Aorta (tissue), 5 donors: ENCODE measurements around the gene KRT83. TPM values are rescaled to one million over a fixed set of nuclear protein-coding genes. Genes with fewer than 3 reads are reported as not detected.
"Not testable (repeated sequence)": the region's sequence is repeated elsewhere in the genome, so short reads cannot be mapped to it uniquely, and the experiment has no call there.

Experiments
- ATAC-seq: fragments of 200-7000 bp; cut with Tn5 transposase; one replicate; pipeline ENCODE4 v1.9.1; 2022; ENCODE audit warnings: moderate library complexity; ENCODE audit not compliant: low FRiP score
- DNase-seq, 2 donors: peaks; one replicate each; pipeline ENCODE4 v3.0.0-alpha.2; 2020
- H3K27ac ChIP-seq, 2 donors: one replicate each; pipeline ENCODE4 v1.5.1; 2013; ENCODE audit warnings: low read length in 2 of 2, mild to moderate bottlenecking in 2 of 2, moderate library complexity in 2 of 2, control low read depth in 1 of 2, inconsistent platforms in 1 of 2, low read depth in 1 of 2
- H3K27me3 ChIP-seq, 2 donors: one replicate each; pipeline ENCODE4 v1.6.1; 2013; ENCODE audit warnings: control low read depth in 1 of 2, low read length in 1 of 2, mild to moderate bottlenecking in 1 of 2, moderate library complexity in 1 of 2; ENCODE audit not compliant: insufficient read depth in 2 of 2, control insufficient read depth in 1 of 2
- H3K36me3 ChIP-seq, 2 donors: one replicate each; pipeline ENCODE4 v1.6.1; 2013; ENCODE audit warnings: control low read depth in 1 of 2, low read length in 1 of 2, mild to moderate bottlenecking in 1 of 2; ENCODE audit not compliant: insufficient read depth in 2 of 2, control insufficient read depth in 1 of 2
- H3K4me1 ChIP-seq, 2 donors: one replicate each; pipeline ENCODE4 v1.6.1; 2013; ENCODE audit warnings: low read length in 2 of 2, control low read depth in 1 of 2, mild to moderate bottlenecking in 1 of 2, moderate library complexity in 1 of 2; ENCODE audit not compliant: insufficient read depth in 2 of 2, control insufficient read depth in 1 of 2
- H3K4me3 ChIP-seq, 2 donors: one replicate each; pipeline ENCODE4 v1.5.1; 2013; ENCODE audit warnings: low read length in 2 of 2, control low read depth in 1 of 2, mild to moderate bottlenecking in 1 of 2
- H3K9me3 ChIP-seq: one replicate; pipeline ENCODE4 v1.6.1; 2013; ENCODE audit warnings: mild to moderate bottlenecking, low read length; ENCODE audit not compliant: control insufficient read depth
- WGBS, 2 donors: extraction: QIAGEN DNeasy Blood & Tissue Kit; methylation state at CpG; one replicate each; pipeline ENCODE4 v1.1.7; 2013; 5-methylcytosine and 5-hydroxymethylcytosine counted together
- intact Hi-C, 2 donors: fragments of 100-400 bp; cut with DNase I; formaldehyde crosslinking; loops; one replicate each; pipeline versions ENCODE4 v1.14.2 to v1.15.0; 2022
- polyA plus RNA-seq, 2 donors: library from polyadenylated mRNA; stranded (reverse); fragments of 200-250 nt; gene quantifications; one replicate each; pipeline ENCODE4 v1.2.3, GENCODE V29; 2013
- total RNA-seq, 2 donors: library from RNA; stranded (reverse); fragmentation: NEBNext Ultra II Directional; extraction: Animal tissue kit (Norgen Biotek cat#: 25700); gene quantifications; one replicate each; pipeline ENCODE4 v1.2.1, GENCODE V29; 2021
- donor health status: healthy with polysubstance abuse.
- donor health status: Bipolar disorder and iron deficiency.
- donor health status: DM: no; HTN: no; CAD: no.
- donor health status: DM: no; HTN: no; CAD: no.
- donor health status: DM: yes; HTN: yes; CAD: no.

Gene KRT83
- total and polyA plus RNA-seq, 4 donors = not detected

DNA sequence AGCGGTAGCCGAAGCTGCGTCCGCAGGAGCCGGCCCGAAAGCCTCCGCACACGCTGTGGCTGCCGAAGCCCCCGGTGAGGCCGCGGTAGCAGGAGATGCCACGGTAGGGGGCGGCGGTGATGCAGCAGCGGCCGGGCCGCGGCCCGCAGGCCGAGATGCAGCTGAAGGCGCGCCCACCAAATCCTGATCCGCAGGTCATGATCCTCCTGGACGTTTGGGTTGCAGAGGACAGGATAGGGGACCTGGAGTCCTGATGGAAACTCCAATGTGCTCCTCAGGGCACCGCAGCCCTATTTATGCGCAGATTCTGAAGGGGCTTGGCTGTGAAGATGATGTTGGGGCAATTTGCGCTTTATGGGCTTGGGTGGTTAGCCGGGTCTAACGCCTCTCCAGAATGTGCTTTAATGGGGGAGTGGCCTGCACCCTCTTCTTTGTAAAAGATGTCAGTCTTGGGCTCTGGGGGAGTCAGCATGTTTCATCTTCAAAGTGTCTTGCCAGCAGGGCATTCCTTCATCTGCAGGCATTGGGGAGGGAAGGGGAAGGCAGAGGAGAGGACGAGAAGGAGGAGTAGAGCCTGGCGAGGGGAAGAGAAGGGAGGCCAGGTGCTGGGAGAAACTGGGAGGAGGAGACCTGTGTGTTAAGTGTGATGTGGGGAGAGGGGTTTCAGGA, 29.8 kb downstream of the KRT83 start, which contains the start of gene KRT81:
Gene KRT81 (minus strand): TSS at position 268 of the 669 bp plus-strand sequence. CDS start 69 bp downstream, at position 199.
- no peak for ATAC-seq
- no peaks in the 10 kb centered on the region for H3K9me3 ChIP-seq
- H3K36me3 ChIP-seq = no peaks in the 10 kb centered on the region
- no peak for DNase-seq
- no peaks in the 10 kb centered on the region for H3K27me3 ChIP-seq
- intact Hi-C loops = no loop called here
- WGBS, 2 donors = 39 to 48% methylated on average over 19 to 25 of the region's 32 CpGs
- H3K4me3 ChIP-seq = no peak within 1 kb of the TSS
- no peak within 1 kb of the TSS for H3K27ac ChIP-seq
- H3K4me1 ChIP-seq = no peaks in the 10 kb centered on the region

GRCh38 chr12:52290483-52291134, 30.6 kb downstream of the KRT83 start:
- H3K27me3 ChIP-seq, H3K36me3 ChIP-seq, H3K4me3 ChIP-seq, DNase-seq, H3K27ac ChIP-seq, H3K9me3 ChIP-seq, intact Hi-C loops, ATAC-seq, H3K4me1 ChIP-seq: not testable (repeated sequence)
- whole genome bisulfite sequencing, 2 donors = no CpG with 5 or more reads among the region's 5 CpGs

DNA sequence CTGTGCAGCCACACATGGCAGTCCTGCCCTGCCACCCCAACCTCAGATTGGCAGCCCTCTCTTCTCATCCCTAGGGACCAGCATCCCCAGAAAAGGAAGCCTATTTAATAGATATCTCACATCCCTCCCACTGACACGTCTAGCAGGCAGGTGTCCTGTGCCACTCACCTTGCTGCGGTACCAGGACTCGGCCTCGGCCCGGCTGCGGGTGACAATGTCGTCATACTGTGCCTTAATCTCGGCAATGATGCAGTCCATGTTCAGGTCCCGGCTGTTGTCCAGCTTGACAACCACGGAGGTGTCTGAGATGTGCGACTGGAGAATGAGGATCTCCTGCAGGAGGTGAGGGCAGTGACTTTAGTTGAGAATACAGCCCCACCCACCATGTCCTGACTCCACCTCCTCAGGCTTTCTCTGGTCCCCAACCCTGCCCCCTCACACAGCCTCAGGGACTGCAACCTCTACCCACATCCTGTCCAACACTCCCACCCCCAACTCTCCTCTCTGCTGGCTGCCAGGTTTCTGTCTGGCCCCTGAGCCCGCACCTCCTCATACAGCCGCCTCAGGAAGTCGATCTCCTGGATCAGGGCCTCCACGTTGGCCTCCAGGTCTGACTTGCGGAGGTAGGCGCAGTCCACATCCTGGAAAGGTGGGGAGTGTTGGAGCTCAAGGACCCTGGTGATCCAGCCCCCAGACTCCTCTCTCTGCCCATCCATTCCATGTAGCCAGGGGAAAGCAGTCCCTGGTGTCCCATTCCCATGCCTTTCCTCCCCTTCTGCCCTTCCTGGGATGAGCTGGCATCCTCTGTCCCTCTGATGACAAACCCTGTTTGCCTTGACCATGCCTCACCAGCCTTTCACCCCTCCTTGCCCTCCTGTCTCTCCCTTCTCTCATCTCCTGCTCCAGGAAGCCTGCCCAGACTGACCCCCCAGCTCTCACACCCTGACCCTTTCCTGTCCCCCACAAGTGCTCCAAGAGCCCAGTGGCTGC, 33.1 kb downstream of the KRT83 start:
- intact Hi-C loops, H3K4me1 ChIP-seq, H3K4me3 ChIP-seq, H3K36me3 ChIP-seq, H3K27ac ChIP-seq, DNase-seq, H3K9me3 ChIP-seq, H3K27me3 ChIP-seq, ATAC-seq: not testable (repeated sequence)
- 90 to 93% methylated on average over 16 to 17 of the region's 17 CpGs for WGBS, 2 donors

GRCh38 chr12:52286857-52287785, 34.1 kb downstream of the KRT83 start:
- H3K27me3 ChIP-seq, DNase-seq, H3K27ac ChIP-seq, intact Hi-C loops, H3K4me1 ChIP-seq, H3K36me3 ChIP-seq, H3K4me3 ChIP-seq, H3K9me3 ChIP-seq, ATAC-seq: not testable (repeated sequence)
- 90 to 95% methylated on average over 16 to 21 of the region's 21 CpGs for WGBS, 2 donors

GRCh38 chr12:52285851-52286530, 35.2 kb downstream of the KRT83 start:
- H3K4me1 ChIP-seq = peaks cover 0 to 5% of the 10 kb centered on the region in 2 donors
- DNase-seq = peak in 1 of 2 donors; percentile 26

DNA sequence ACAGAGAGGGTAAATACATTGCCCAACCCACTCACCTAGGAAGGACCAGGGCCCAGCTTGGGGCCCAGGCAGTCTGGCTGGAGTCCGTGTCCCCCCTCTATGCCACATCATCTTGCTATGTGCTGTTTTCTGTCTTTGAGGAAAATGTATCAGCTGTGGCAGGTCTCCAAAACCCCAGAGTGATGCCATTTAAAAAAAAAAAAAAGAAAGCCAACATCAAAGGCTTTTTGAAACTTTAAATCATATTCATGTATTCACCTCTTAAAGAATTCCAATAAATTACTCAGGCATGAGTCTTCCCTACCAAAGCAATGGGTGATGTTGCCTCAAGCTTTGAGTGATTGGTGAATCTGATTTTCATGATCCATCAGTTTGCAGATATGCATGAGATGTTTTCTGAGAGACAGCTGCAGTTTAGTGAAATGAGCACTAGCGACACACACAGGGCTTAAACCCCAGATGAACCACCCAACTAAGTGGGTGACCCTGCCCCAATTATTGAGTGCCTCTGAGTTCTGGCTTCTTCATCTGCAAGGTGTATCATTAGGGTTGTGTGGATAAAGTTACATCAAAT, 35.9 kb downstream of the KRT83 start:
- DNase-seq (no peak), ATAC-seq (no peak)
- H3K9me3 ChIP-seq = no peaks in the 10 kb centered on the region
- intact Hi-C loops = no loop called here
- H3K4me3 ChIP-seq = no peak overlapping the region
- no peak overlapping the region for H3K27ac ChIP-seq
- H3K4me1 ChIP-seq = peaks cover under 1 to 5% of the 10 kb centered on the region in 2 donors
- 94 to 96% methylated on average over 2 of the region's 2 CpGs for WGBS, 2 donors
- H3K36me3 ChIP-seq = no peaks in the 10 kb centered on the region
- no peaks in the 10 kb centered on the region for H3K27me3 ChIP-seq

More at GRCh38 chr12:52285851-52286530, 35.2 kb downstream of the KRT83 start:
- H3K4me3 ChIP-seq = no peak overlapping the region
- intact Hi-C loops = no loop called here
- WGBS, 2 donors = 93 to 94% methylated on average over 24 of the region's 24 CpGs
- H3K36me3 ChIP-seq = no peaks in the 10 kb centered on the region
- H3K27me3 ChIP-seq = no peaks in the 10 kb centered on the region
- H3K9me3 ChIP-seq = no peaks in the 10 kb centered on the region
- ATAC-seq = no peak
- H3K27ac ChIP-seq = no peak overlapping the region

GRCh38 chr12:52284562-52285171, 36.5 kb downstream of the KRT83 start:
- Histone ChIP-seq H3K9me3 (no peaks in the 10 kb centered on the region), H3K27ac (no peak overlapping the region), H3K27me3 (no peaks in the 10 kb centered on the region), H3K36me3 (no peaks in the 10 kb centered on the region), H3K4me3 (no peak overlapping the region), H3K4me1 (peaks cover 5% of the 10 kb centered on the region in 2 donors)
- DNase-seq (no peak), ATAC-seq (no peak)
- intact Hi-C loops = loop anchor here in 1 of 2 donors (5.0 kb wide), 1 partner anchor 38 kb away; the partner anchor contains the start of gene KRT83
- 65 to 91% methylated on average over 4 of the region's 4 CpGs for WGBS, 2 donors
